ENCODE measurements around the gene PPP2R3A. TPM values are rescaled to one million over a fixed set of nuclear protein-coding genes. Genes with fewer than 3 reads are reported as not detected.

Gene PPP2R3A
- total and polyA plus RNA-seq, 12 donors, result 2.1 to 23.1 (median 14.3) TPM

GRCh38 chr3:135917927-135918597, 47.5 kb upstream of the PPP2R3A start:
- Histone ChIP-seq H3K4me3 (no peak overlapping the region), H3K27me3 (no peaks in the 10 kb centered on the region), H3K4me1 (replicated peaks in 1 of 2) (peaks cover 0 to 4% of the 10 kb centered on the region in 2 donors), H3K36me3 (replicated peaks in 1 of 2) (no peaks in the 10 kb centered on the region), H3K9me3 (replicated peaks in 1 of 3) (no peaks in the 10 kb centered on the region), H3K27ac (no peak overlapping the region)
- 88 to 91% (median 91%) methylated on average over 8 of the region's 8 CpGs for WGBS, 4 donors
- intact Hi-C loops (cut with DNase I), result loop anchor here (5.0 kb wide), 1 partner anchor 124 kb away; no protein-coding TSS in a partner anchor
- no peak for DNase-seq
- TF ChIP-seq POLR2A (IDR thresholded peaks at IDR 0.05) (no peak), CTCF (IDR thresholded peaks at IDR 0.05) (no peak)

- Histone ChIP-seq H3K4me1 (replicated peaks in 1 of 2) (peaks cover 0 to 4% of the 10 kb centered on the region in 2 donors), H3K4me3 (no peak overlapping the region), H3K9me3 (replicated peaks in 1 of 3) (no peaks in the 10 kb centered on the region), H3K36me3 (replicated peaks in 1 of 2) (no peaks in the 10 kb centered on the region), H3K27ac (no peak overlapping the region), H3K27me3 (no peaks in the 10 kb centered on the region)
- TF ChIP-seq CTCF (IDR thresholded peaks at IDR 0.05) (peak; percentile 34 to 73 (median 54)), POLR2A (IDR thresholded peaks at IDR 0.05) (no peak)
- 11 to 26% (median 16%) methylated on average over 1 of the region's 1 CpG for WGBS, 4 donors
- intact Hi-C loops (cut with DNase I), result loop anchor here (5.0 kb wide), 1 partner anchor 124 kb away; no protein-coding TSS in a partner anchor
- no peak for DNase-seq
Measured at GRCh38 chr3:135918600-135918999, 46.9 kb upstream of the PPP2R3A start.

- no peak overlapping the region for H3K4me3 ChIP-seq
- WGBS, 4 donors, result 86 to 95% (median 87%) methylated on average over 2 of the region's 2 CpGs
- no peaks in the 10 kb centered on the region for H3K9me3 ChIP-seq (replicated peaks in 1 of 3)
- no peak overlapping the region for H3K27ac ChIP-seq
- H3K27me3 ChIP-seq, result no peaks in the 10 kb centered on the region
- intact Hi-C loops (cut with DNase I), result no loop called here
- no peak for TF ChIP-seq CTCF (IDR thresholded peaks at IDR 0.05)
- no peak for TF ChIP-seq POLR2A (IDR thresholded peaks at IDR 0.05)
- peaks cover 0 to 4% of the 10 kb centered on the region in 2 donors for H3K4me1 ChIP-seq (replicated peaks in 1 of 2)
- H3K36me3 ChIP-seq (replicated peaks in 1 of 2), result no peaks in the 10 kb centered on the region
- no peak for DNase-seq
Measured at GRCh38 chr3:135920275-135920674, 45.3 kb upstream of the PPP2R3A start.

- Histone ChIP-seq H3K4me3 (no peak overlapping the region), H3K9me3 (replicated peaks in 1 of 3) (no peaks in the 10 kb centered on the region), H3K27me3 (no peaks in the 10 kb centered on the region), H3K4me1 (replicated peaks in 1 of 2) (no peaks in the 10 kb centered on the region), H3K36me3 (replicated peaks in 1 of 2) (no peaks in the 10 kb centered on the region), H3K27ac (no peak overlapping the region)
- intact Hi-C loops (cut with DNase I), result no loop called here
- TF ChIP-seq POLR2A (IDR thresholded peaks at IDR 0.05) (no peak), CTCF (IDR thresholded peaks at IDR 0.05) (no peak)
- DNase-seq, result no peak
- 93 to 97% (median 93%) methylated on average over 3 of the region's 3 CpGs for WGBS, 4 donors
Measured at GRCh38 chr3:135922903-135923250, 42.7 kb upstream of the PPP2R3A start.
